Esophagus muscularis mucosa (tissue), 2 donors: ENCODE measurements around the gene HBS1L.

Experiments
- EP300 ChIP-seq: sonication (generic); formaldehyde crosslinking; IDR thresholded peaks from one replicate; pipeline ENCODE4 v1.6.1; 2017; ENCODE audit warnings: antibody characterized with exemption
- POLR2A ChIP-seq: fragments of 450-650 bp; IDR thresholded peaks from one replicate; pipeline ENCODE4 v1.6.1; 2017; ENCODE audit warnings: antibody characterized with exemption, moderate library complexity, mild to moderate bottlenecking, low read depth

DNA sequence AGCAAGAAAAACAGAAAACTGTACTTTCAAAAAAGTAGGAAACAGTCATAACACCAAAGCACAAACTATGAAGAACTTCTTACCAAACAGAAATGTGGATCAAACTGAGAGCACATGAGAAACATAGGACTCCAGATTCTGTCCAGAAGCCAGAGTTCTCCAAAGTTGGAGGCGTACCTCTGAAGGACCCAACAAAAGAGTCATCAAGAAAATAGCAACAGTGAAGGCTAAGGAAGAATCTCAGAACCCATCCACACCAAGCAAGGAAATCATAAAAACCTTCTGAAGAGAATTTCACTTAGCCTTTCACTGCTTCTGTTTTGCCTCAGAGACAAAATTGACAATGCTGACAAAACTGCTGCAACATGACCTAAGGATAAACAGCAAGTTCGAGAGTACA, 29.4 kb downstream of the HBS1L start:
- TF ChIP-seq EP300 = no peak
- TF ChIP-seq POLR2A = no peak
